Suprapubic skin (tissue), 4 donors: ENCODE measurements around the gene HAPSTR1. TPM values are rescaled to one million over a fixed set of nuclear protein-coding genes. Genes with fewer than 3 reads are reported as not detected.
"Not testable (repeated sequence)": the region's sequence is repeated elsewhere in the genome, so short reads cannot be mapped to it uniquely, and the experiment has no call there.

Experiments used
- DNase-seq, 2 donors: peaks; one replicate each; pipeline ENCODE4 v3.0.0-alpha.2; 2019; ENCODE audit warnings: low spot score in 2 of 2
- H3K27ac ChIP-seq: fragments of 200-600 bp; sonication (generic); one replicate; pipeline ENCODE4 v1.5.1; 2019
- H3K27me3 ChIP-seq: fragments of 200-600 bp; sonication (generic); one replicate; pipeline ENCODE4 v1.5.1; 2019
- H3K36me3 ChIP-seq: fragments of 200-600 bp; sonication (generic); one replicate; pipeline ENCODE4 v1.5.1; 2019
- H3K4me1 ChIP-seq: fragments of 200-600 bp; sonication (generic); one replicate; pipeline ENCODE4 v1.5.1; 2019
- H3K4me3 ChIP-seq: fragments of 200-600 bp; sonication (generic); one replicate; pipeline ENCODE4 v1.5.1; 2019; ENCODE audit warnings: mild to moderate bottlenecking
- H3K9me3 ChIP-seq: fragments of 200-600 bp; sonication (generic); one replicate; pipeline ENCODE4 v1.5.1; 2019
- CTCF ChIP-seq, 2 donors: fragments of 200-600 bp in 1 of 2; fragments of 450-650 bp in 1 of 2; sonication (generic) in 1 of 2; IDR thresholded peaks; one replicate each; pipeline ENCODE4 v1.5.1; 2016 to 2019; ENCODE audit warnings: antibody characterized with exemption in 2 of 2, mild to moderate bottlenecking in 1 of 2, moderate library complexity in 1 of 2
- EP300 ChIP-seq: sonication (generic); formaldehyde crosslinking; IDR thresholded peaks from one replicate; pipeline ENCODE4 v1.6.1; 2017; ENCODE audit warnings: antibody characterized with exemption
- POLR2A ChIP-seq, 2 donors: fragments of 450-650 bp; IDR thresholded peaks; one replicate each; pipeline ENCODE4 v1.6.1; 2017; ENCODE audit warnings: antibody characterized with exemption in 2 of 2, mild to moderate bottlenecking in 2 of 2, moderate library complexity in 2 of 2
- POLR2AphosphoS5 ChIP-seq, 3 donors: sonication (generic); formaldehyde crosslinking; IDR thresholded peaks; one replicate each; pipeline ENCODE4 v1.6.1; 2017; ENCODE audit warnings: antibody characterized with exemption in 3 of 3
- WGBS: methylation state at CpG from one replicate; pipeline ENCODE4 v1.1.5; 2018; 5-methylcytosine and 5-hydroxymethylcytosine counted together
- total RNA-seq, 4 donors: library from RNA; depleted of rRNA; stranded (reverse); fragments of >200 nt; gene quantifications; one replicate each; pipeline ENCODE4 v1.1.0, GENCODE V29; 2016

The HAPSTR1 gene
- total RNA-seq, 4 donors from 2014 or later: 40.4 to 52.7 (median 47.4) TPM

- Histone ChIP-seq H3K36me3 (no peaks in the 10 kb centered on the region), H3K9me3 (no peaks in the 10 kb centered on the region), H3K27ac (no peak overlapping the region), H3K27me3 (no peaks in the 10 kb centered on the region), H3K4me3 (no peak overlapping the region), H3K4me1 (peaks cover 3% of the 10 kb centered on the region)
- no peak for DNase-seq
- 78% methylated on average over 1 of the region's 1 CpG for WGBS
- no peak for TF ChIP-seq EP300
- no peak for TF ChIP-seq CTCF (IDR thresholded peaks at IDR 0.05)
- no peak for TF ChIP-seq POLR2A (IDR thresholded peaks at IDR 0.05)
- TF ChIP-seq POLR2AphosphoS5 (IDR thresholded peaks at IDR 0.05): no peak
These were observed 10.3 kb upstream of the HAPSTR1 start for GRCh38 chr16:9081158-9081557.

DNA sequence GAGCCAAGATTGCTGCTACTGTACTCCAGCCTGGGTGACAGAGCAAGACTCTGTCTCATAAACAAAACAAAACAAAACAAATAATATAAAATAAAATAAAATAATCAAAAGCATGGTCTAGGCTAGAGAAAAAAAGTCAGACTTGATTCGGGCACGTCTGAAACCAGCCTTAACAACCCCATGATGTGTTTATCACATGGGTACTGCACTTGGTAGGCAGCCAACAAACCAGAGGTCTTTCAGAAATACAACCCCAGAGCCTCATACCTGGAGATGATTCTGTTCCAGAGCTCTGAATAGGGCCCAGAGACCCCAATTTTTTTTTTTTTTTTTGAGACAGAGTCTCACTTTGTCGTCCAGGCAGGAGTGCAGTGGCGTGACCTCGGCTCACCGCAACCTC is 9.6 kb upstream of the HAPSTR1 start:
- no peaks in the 10 kb centered on the region for H3K36me3 ChIP-seq
- TF ChIP-seq EP300 (no peak), POLR2AphosphoS5 (IDR thresholded peaks at IDR 0.05) (no peak), CTCF (IDR thresholded peaks at IDR 0.05) (no peak), POLR2A (IDR thresholded peaks at IDR 0.05) (no peak)
- no peak overlapping the region for H3K27ac ChIP-seq
- no peaks in the 10 kb centered on the region for H3K27me3 ChIP-seq
- 73% methylated on average over 6 of the region's 6 CpGs for WGBS
- no peaks in the 10 kb centered on the region for H3K9me3 ChIP-seq
- H3K4me1 ChIP-seq: peaks cover 3% of the 10 kb centered on the region
- no peak overlapping the region for H3K4me3 ChIP-seq
- no peak for DNase-seq

DNA sequence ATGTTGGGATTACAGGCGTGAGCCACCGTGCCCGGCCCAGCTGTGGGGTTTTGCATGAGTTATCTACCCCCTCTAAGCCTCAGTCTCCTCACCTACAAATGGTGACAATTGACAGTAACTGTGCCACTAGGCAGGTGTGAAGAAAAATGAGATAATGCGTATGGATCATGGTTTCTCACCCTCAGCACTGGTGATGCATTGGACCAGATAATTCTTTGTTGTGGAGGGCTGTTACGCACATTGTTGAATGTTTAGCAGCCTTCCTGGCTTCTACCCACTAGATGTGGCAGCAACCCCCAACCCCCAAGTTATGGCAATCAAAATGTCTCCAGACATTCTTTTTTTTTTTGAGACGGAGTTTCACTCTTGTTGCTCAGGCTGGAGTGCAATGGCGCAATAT is 9.0 kb upstream of the HAPSTR1 start:
- DNase-seq: no peak
- Histone ChIP-seq H3K27me3 (no peaks in the 10 kb centered on the region), H3K4me3 (no peak overlapping the region), H3K9me3 (no peaks in the 10 kb centered on the region), H3K4me1 (no peaks in the 10 kb centered on the region), H3K27ac (no peak overlapping the region), H3K36me3 (no peaks in the 10 kb centered on the region)
- TF ChIP-seq POLR2AphosphoS5 (IDR thresholded peaks at IDR 0.05): no peak
- 97% methylated on average over 7 of the region's 7 CpGs for WGBS

DNA sequence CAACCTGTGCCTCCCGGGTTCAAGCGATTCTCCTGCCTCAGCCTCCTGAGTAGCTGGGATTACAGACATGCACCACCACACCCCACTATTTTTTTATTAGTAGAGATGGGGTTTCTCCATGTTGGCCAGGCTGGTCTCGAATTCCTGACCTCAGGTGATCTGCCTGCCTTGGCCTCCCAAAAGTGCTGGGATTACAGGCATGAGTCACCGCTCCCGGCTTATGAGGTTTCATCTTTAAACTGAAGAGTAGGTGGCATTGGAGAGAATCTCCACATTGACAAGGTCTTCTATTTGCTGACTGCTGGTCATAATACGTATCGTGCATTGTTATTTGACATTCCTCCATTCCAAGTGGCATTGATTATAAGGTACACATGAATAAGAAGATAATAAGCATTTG is 3.7 kb upstream of the HAPSTR1 start:
- 92% methylated on average over 7 of the region's 7 CpGs for WGBS
- not testable (repeated sequence) for DNase-seq

GRCh38 chr16:9088848-9089247 is 2.6 kb upstream of the HAPSTR1 start:
- no peak overlapping the region for H3K27ac ChIP-seq
- H3K27me3 ChIP-seq: no peaks in the 10 kb centered on the region
- no peak overlapping the region for H3K4me3 ChIP-seq
- DNase-seq: no peak
- H3K36me3 ChIP-seq: no peaks in the 10 kb centered on the region
- 81% methylated on average over 8 of the region's 10 CpGs for WGBS
- no peaks in the 10 kb centered on the region for H3K9me3 ChIP-seq
- H3K4me1 ChIP-seq: peaks cover 20% of the 10 kb centered on the region
- no peak for TF ChIP-seq CTCF (IDR thresholded peaks at IDR 0.05)
- no peak for TF ChIP-seq POLR2A (IDR thresholded peaks at IDR 0.05)
- no peak for TF ChIP-seq EP300
- no peak for TF ChIP-seq POLR2AphosphoS5 (IDR thresholded peaks at IDR 0.05)

More for the DNA sequence above, 3.7 kb upstream of the HAPSTR1 start:
- H3K4me1 ChIP-seq, H3K4me3 ChIP-seq, H3K9me3 ChIP-seq, H3K36me3 ChIP-seq, H3K27me3 ChIP-seq, H3K27ac ChIP-seq: not testable (repeated sequence)

- Histone ChIP-seq H3K4me1 (peaks cover 28% of the 10 kb centered on the region), H3K27ac (no peak overlapping the region), H3K27me3 (no peaks in the 10 kb centered on the region), H3K4me3 (peak overlapping the region; percentile 75), H3K9me3 (no peaks in the 10 kb centered on the region), H3K36me3 (no peaks in the 10 kb centered on the region)
- TF ChIP-seq POLR2AphosphoS5 (IDR thresholded peaks at IDR 0.05) (no peak), EP300 (no peak), POLR2A (IDR thresholded peaks at IDR 0.05) (no peak), CTCF (IDR thresholded peaks at IDR 0.05) (no peak)
- 93% methylated on average over 6 of the region's 6 CpGs for WGBS
- no peak for DNase-seq
These were observed 1.8 kb upstream of the HAPSTR1 start for GRCh38 chr16:9089660-9090059.
